Fibroblast of mammary gland (primary cell): Measurements from ENCODE around the gene TOM1L2.
"Not testable (repeated sequence)": the region's sequence is repeated elsewhere in the genome, so short reads cannot be mapped to it uniquely, and the experiment has no call there.

ENCODE experiments used
- DNase-seq: peaks from one replicate; pipeline ENCODE4 v3.0.0-alpha.2; 2010; ENCODE audit warnings: low read depth
- H3K4me3 ChIP-seq: 2 replicates; pipeline ENCODE4 v1.5.1; 2011; ENCODE audit warnings: low read depth, mild to moderate bottlenecking, low read length, moderate library complexity; ENCODE audit not compliant: control insufficient read depth
- TF ChIP-seq, protein P1 (sequence below): conservative IDR thresholded peaks from 2 replicates; pipeline ENCODE4 v1.5.1; 2011; ENCODE audit warnings: low read depth, low read length, inconsistent platforms; ENCODE audit not compliant: control insufficient read depth, insufficient read depth

The TOM1L2 gene

GRCh38 chr17:17963694-17964436 is 8.3 kb downstream of the TOM1L2 start:
- H3K4me3 ChIP-seq: no peak overlapping the region
- DNase-seq: no peak

GRCh38 chr17:17963066-17963465 is 9.1 kb downstream of the TOM1L2 start:
- H3K4me3 ChIP-seq: no peak overlapping the region
- DNase-seq: no peak
- TF ChIP-seq, protein P1, sequence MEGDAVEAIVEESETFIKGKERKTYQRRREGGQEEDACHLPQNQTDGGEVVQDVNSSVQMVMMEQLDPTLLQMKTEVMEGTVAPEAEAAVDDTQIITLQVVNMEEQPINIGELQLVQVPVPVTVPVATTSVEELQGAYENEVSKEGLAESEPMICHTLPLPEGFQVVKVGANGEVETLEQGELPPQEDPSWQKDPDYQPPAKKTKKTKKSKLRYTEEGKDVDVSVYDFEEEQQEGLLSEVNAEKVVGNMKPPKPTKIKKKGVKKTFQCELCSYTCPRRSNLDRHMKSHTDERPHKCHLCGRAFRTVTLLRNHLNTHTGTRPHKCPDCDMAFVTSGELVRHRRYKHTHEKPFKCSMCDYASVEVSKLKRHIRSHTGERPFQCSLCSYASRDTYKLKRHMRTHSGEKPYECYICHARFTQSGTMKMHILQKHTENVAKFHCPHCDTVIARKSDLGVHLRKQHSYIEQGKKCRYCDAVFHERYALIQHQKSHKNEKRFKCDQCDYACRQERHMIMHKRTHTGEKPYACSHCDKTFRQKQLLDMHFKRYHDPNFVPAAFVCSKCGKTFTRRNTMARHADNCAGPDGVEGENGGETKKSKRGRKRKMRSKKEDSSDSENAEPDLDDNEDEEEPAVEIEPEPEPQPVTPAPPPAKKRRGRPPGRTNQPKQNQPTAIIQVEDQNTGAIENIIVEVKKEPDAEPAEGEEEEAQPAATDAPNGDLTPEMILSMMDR: no peak

More at GRCh38 chr17:17963694-17964436, 8.3 kb downstream of the TOM1L2 start:
- TF ChIP-seq, protein P1: no peak

DNA sequence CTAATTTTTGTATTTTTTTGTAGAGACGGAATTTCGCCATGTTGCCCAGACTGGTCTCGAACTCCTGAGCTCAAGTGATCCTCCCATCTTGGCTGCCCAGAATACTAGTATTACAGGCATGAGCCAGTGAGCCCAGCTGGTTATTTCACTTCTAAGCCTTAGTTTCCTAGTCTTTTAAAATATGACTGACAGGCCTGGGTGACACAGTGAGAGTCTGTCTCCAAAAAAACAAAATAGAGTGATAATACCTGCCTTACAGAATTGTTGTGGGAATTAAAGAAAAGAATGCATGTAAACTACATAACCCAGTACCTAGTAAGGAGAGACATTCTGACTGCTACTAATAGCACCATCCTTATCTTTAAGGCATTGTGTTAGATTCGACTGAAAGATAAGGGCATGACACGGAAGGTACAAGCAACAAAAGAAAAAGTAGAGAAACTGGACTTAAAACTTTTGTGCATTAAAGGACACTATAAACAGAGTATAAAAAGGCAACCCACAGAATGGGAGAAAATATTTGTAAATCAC is 11.6 kb downstream of the TOM1L2 start:
- TF ChIP-seq, protein P1: no peak
- DNase-seq: no peak
- H3K4me3 ChIP-seq: no peak overlapping the region

DNA sequence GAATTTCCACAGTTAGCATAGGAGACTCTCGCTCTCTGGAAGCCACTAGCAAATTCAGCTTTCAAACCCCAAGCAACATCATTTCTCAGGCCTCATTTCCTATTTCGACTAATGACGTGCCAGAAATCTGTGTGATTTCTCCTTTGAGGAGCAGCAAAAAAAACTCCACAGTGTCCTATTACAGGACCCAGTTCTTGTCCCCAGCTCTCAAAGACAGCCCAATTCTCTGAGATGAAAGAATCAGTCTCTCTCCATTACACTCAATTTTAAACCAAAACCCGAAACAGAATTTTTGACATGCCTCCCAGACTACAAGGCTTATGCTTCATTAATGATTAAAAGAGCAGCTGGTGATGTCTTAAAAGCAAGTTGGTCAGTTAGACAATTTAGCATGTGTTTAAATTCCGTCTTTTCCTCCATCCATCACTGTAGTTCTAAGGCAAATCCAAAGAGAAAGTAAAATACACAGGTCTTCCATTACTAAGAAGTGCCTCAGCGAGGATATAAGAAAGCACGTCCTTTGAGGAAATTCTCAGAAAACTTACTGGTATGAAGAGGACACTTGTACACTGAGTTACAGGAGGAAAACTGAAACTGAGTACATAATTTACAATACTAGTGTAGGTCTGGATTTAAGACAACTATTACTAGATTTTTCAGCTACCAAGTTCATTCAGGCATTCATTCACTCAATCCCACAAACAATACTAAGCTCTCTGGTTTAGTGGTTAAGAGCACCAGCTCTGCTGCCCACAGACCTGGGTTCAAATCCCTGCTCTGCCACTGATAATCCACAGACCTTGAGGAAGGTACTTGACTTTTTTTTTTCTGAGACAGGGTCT is 12.5 kb downstream of the TOM1L2 start:
- DNase-seq: peak; percentile 45
- H3K4me3 ChIP-seq: no peak overlapping the region

DNA sequence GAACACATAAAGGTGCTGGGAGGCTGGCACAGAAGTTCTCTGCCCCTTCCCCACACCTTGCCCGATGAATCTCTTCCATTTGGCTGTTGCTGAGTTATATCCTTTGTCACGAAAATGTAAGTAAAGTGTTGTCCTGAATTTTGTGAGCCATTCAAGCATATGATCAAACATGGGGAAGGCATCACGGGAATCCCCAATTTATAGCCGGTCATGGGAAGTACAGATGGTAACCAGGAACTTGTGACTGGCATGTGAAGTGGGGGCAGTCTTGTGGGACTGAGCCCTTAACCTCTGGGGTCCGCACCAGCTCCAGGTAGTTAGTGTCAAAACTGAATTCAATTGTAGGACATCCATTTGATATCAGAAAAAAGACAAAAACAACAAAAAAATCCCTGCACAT is 13.2 kb downstream of the TOM1L2 start:
- H3K4me3 ChIP-seq: no peak overlapping the region
- DNase-seq: no peak
- TF ChIP-seq, protein P1: no peak

More for the DNA sequence above, 12.5 kb downstream of the TOM1L2 start:
- TF ChIP-seq, protein P1: no peak

DNA sequence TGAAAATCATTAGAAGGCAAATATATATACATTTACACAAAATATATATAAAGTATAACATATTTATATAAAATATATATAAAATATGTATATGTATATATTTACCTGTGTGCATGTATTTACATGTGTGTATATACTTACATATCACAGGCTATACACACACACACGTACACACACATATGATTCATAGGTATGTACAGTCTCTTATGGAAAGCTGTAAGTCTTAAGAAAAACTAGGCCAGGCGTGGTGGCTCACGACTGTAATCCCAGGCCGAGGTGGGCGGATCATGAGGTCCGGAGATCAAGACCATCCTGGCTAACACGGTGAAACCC is 14.7 kb downstream of the TOM1L2 start:
- TF ChIP-seq, protein P1: no peak
- no peak overlapping the region for H3K4me3 ChIP-seq
- DNase-seq: no peak

DNA sequence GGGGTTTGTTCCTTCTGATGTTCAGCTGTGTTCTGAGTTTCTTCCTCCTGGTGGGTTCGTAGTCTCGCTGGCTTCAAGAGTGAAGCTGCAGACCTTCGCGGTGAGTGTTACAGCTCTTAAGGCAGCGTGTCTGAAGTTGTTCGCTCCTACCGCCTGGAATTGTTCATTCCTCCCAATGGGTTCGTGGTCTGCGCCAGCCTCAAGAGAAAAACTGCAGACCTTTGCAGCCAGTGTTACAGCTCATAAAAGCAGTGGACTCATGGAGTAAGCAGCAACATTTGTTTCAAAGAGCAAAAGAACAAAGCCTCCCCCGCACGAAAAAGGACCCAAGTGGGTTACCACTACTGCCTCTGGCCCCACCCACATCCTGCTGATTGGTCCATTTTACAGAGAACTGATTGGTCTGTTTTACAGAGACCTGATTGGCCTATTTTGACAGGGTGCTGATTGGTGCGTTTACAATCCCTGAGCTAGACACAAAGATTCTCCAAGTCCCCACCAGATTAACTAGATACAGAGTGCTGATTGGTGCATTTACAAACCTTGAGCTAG is 16.3 kb downstream of the TOM1L2 start:
- not testable (repeated sequence) for DNase-seq, H3K4me3 ChIP-seq
